IPS DF 6.9 (cell line): ENCODE measurements around the gene C1QTNF6.

ENCODE experiments used
- DNase-seq: peaks from one replicate; pipeline ENCODE4 v3.0.0-alpha.2; 2013; ENCODE audit warnings: low read depth, low spot score
- H3K27ac ChIP-seq: one replicate; pipeline ENCODE4 v1.5.1; 2013; ENCODE audit warnings: low read length, control low read depth
- H3K27me3 ChIP-seq: 2 replicates; pipeline ENCODE4 v1.6.1; 2013; ENCODE audit warnings: mild to moderate bottlenecking, low read length; ENCODE audit not compliant: control insufficient read depth, insufficient read depth
- H3K36me3 ChIP-seq: 2 replicates; pipeline ENCODE4 v1.6.1; 2013; ENCODE audit warnings: low read length; ENCODE audit not compliant: control insufficient read depth, insufficient read depth
- H3K4me1 ChIP-seq: 2 replicates; pipeline ENCODE4 v1.6.1; 2013; ENCODE audit warnings: low read length; ENCODE audit not compliant: control insufficient read depth, insufficient read depth
- H3K4me3 ChIP-seq: 2 replicates; pipeline ENCODE4 v1.5.1; 2013; ENCODE audit warnings: mild to moderate bottlenecking, low read length
- H3K9me3 ChIP-seq: 2 replicates; pipeline ENCODE4 v1.6.1; 2013; ENCODE audit warnings: low read length, inconsistent platforms; ENCODE audit not compliant: control insufficient read depth, insufficient read depth
- WGBS: extraction: QIAGEN DNeasy Blood & Tissue Kit; methylation state at CpG from one replicate; pipeline ENCODE4 v1.1.7; 2013; ENCODE audit warnings: mixed read lengths, missing lambda C conversion rate; ENCODE audit not compliant: insufficient read length, insufficient coverage; 5-methylcytosine and 5-hydroxymethylcytosine counted together

The C1QTNF6 gene

DNA sequence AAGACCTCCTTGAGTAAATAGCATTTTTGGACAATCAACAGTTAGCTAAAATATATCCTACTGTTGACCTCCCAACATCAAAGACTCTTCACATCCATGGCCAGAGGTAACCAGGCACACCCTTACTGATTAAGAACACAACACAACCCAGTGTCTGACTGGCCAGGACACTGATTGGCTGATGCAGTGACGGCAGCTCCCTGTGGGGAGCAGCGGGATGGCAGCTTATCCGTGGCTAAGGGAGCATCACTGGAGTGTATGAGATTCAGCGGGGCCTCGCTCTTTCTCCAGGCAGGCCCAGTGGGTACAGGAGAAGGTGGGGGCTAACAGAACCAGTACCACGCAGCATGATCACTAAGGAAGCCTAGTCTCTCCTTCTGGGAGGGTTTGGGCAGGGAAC lies 28.0 kb downstream of the C1QTNF6 start:
- Histone ChIP-seq H3K27ac (no peak overlapping the region), H3K4me1 (no peaks in the 10 kb centered on the region; the same call in 1 of the 2 replicates), H3K9me3 (no peaks in the 10 kb centered on the region), H3K4me3 (no peak overlapping the region), H3K36me3 (no peaks in the 10 kb centered on the region), H3K27me3 (no peaks in the 10 kb centered on the region)
- no peak for DNase-seq
- WGBS = no CpG with 5 or more reads among the region's 6 CpGs

DNA sequence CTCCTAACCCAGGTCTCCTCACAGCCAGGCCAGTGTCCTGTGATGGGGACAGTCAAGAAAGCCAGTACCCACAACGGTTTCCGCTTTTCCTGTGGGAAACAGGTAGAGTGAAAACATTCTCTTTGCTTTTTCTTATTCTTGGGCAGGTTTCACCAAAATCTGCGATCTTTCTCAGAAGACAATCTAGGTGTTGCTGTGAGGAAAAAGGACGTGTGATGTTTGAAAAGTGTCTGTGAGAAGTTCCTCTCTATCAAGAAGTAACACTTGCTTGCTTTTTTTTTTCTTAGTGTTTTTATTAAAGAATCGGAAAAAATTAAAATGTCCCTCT lies 29.1 kb downstream of the C1QTNF6 start:
- no peaks in the 10 kb centered on the region; the same call in 1 of the 2 replicates for H3K4me1 ChIP-seq
- H3K36me3 ChIP-seq = no peaks in the 10 kb centered on the region
- H3K27ac ChIP-seq = no peak overlapping the region
- no CpG with 5 or more reads among the region's 5 CpGs for WGBS
- DNase-seq = no peak
- no peak overlapping the region for H3K4me3 ChIP-seq
- no peaks in the 10 kb centered on the region for H3K9me3 ChIP-seq
- no peaks in the 10 kb centered on the region for H3K27me3 ChIP-seq

DNA sequence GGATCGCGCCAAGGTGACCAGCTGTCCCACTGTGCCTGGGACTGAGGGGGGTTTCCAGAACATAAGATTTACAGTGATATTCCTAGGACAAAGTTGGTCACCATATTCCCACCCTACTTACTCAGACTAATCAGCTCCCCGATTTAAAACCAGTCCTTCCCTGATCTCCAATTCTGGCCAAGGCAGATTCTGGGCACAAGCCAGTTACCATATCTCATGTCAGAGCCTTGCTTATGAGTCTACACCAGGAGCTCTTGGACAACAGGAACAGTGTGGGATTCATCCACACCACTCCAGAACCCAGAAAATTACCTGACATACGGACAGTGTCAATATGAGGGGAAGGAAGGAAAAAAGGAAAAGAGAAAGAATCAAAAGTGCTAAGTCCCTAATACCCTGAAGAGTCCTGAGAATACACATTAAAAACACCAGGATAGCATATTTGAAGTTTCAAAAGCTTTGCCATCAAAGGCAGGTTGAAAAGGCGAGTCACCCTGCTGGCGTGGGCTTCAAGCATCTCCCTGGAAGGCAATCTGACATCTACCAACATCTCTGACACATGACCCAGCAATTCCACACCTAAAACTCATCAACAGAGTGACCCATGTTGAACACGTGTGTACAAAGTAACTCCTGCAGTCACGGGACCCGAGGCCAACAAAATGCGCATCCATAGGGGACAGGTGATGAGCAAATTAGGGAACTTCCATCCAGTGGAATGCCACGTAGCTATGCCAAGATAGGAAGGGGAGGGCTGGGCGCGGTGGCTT lies 30.3 kb downstream of the C1QTNF6 start:
- Histone ChIP-seq H3K4me3 (no peak overlapping the region), H3K36me3 (no peaks in the 10 kb centered on the region), H3K4me1 (no peaks in the 10 kb centered on the region; the same call in 1 of the 2 replicates), H3K9me3 (no peaks in the 10 kb centered on the region), H3K27me3 (no peaks in the 10 kb centered on the region), H3K27ac (no peak overlapping the region)
- no CpG with 5 or more reads among the region's 13 CpGs for WGBS
- DNase-seq = no peak

DNA sequence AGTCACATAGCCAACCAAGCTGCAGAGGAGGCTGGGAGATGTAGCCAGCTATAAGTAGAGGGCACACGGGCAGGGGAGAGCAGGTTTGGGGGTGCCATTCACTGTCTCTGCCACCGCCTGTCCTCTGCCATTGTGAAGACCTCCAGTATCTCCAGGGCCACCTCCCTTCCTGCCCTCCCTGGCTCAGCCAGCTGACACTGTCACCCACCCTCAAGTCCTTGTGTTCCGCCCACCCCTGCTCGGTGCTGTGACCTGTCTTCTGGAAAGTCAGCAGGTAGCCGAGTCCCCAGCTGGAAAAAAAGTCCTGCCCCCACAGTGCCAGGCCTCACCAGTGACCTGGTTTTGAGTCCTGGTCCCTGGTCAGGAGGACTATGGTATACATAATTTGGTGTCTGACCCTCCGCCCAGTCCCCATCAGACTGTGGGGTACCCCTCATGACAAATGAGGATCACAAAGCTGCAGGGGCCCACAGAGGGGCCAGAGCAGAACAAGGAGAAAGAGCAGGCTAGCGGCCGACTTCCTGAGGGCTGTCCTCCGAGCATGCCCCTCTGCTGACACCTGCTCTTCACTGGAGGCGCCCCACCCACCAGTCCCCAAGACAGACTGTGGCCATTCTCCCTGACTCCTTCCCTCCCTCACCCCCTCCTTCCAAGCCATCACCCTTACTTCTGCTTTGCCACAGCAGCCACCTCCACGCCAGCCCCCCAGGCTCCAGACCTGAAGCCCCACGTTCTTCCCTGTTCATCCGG lies 31.2 kb downstream of the C1QTNF6 start:
- H3K4me3 ChIP-seq = no peak overlapping the region
- no peaks in the 10 kb centered on the region for H3K9me3 ChIP-seq
- no peak for DNase-seq
- H3K27me3 ChIP-seq = no peaks in the 10 kb centered on the region
- H3K27ac ChIP-seq = no peak overlapping the region
- no peaks in the 10 kb centered on the region for H3K36me3 ChIP-seq
- H3K4me1 ChIP-seq = no peaks in the 10 kb centered on the region; the same call in 1 of the 2 replicates
- WGBS = no CpG with 5 or more reads among the region's 13 CpGs

DNA sequence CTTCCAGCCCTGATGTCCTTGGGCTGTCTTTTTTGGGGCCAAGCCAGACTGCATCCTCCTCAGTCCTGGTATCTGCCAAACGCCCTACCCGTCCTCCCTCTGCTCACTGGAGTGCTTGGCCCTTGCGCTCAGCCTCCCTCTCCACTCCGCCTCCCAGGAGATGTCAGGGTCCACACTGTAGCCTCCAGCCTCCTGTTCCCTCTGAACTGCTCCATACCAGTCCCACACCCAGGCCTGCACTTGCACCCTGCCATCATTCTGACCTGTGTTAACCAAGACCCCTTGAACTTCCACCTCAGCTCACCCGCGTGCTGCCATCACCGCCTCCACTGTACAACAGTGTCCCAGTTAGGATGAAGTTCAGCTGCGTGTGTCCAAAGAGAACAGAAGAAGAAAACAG lies 32.1 kb downstream of the C1QTNF6 start:
- no peaks in the 10 kb centered on the region; the same call in 1 of the 2 replicates for H3K4me1 ChIP-seq
- no peaks in the 10 kb centered on the region for H3K36me3 ChIP-seq
- no peak for DNase-seq
- no peak overlapping the region for H3K27ac ChIP-seq
- no peaks in the 10 kb centered on the region for H3K27me3 ChIP-seq
- H3K9me3 ChIP-seq = no peaks in the 10 kb centered on the region
- no CpG with 5 or more reads among the region's 8 CpGs for WGBS
- no peak overlapping the region for H3K4me3 ChIP-seq

DNA sequence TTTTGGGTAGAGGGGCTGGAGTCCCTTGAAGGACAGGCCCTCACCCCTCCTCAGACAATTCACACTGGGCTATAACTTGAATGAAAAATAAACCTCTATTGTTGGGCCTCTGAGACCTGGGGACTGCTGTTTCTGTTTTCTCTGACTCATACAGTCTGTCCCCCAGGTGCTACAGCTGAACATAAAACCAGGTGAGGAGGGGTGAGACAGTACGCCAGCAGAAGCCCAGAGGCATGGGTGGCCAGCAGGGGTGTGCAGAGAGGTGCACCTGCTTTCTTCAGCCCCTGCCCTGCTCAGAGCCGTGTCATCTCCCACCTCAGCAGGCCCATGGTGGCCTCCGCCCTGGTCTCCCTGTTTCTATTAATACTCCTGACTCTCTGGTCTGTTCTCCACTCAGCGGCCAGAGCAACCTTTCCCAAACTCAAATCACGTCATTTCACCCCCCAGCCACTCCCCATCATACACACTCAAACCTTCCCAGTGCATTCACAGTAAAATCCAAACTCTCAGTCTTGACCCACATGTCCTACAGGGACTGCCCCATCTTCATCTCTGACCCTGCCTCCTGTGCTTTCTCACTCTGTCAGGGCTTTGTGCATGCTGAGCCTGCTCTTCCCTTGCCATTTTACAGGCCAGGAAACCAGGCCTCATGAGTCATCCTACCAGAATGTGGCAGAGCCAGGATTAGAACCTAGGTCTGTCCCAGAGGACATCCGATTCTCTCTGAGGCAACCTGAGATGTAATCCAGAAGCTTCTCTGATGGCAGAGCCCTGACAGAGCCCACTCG lies 32.9 kb downstream of the C1QTNF6 start:
- no peak for DNase-seq
- H3K27ac ChIP-seq = no peak overlapping the region
- no peaks in the 10 kb centered on the region; the same call in 1 of the 2 replicates for H3K4me1 ChIP-seq
- H3K36me3 ChIP-seq = no peaks in the 10 kb centered on the region
- WGBS = 100% methylated on average over 1 of the region's 7 CpGs
- no peaks in the 10 kb centered on the region for H3K27me3 ChIP-seq
- H3K9me3 ChIP-seq = no peaks in the 10 kb centered on the region
- no peak overlapping the region for H3K4me3 ChIP-seq

DNA sequence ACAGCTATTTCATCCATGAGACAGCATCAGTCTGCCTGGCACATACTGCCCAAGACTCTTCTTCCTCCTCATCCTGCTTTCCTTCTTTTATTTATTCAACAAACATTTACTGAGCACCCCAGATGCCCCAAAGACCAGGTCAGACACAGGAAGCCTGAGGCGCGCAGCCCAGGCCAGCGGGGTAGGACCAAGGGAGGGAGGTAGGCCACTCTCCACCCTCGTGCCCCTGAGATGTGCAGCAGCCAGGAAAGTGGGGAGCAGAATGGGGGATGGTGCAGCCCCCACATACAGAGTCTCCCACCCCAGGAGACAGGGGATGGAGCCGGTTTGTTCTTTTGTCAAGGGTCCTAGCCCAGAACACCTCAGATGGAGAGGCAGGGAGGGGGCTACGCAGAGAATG lies 34.1 kb downstream of the C1QTNF6 start:
- no peaks in the 10 kb centered on the region for H3K9me3 ChIP-seq
- WGBS = no CpG with 5 or more reads among the region's 6 CpGs

DNA sequence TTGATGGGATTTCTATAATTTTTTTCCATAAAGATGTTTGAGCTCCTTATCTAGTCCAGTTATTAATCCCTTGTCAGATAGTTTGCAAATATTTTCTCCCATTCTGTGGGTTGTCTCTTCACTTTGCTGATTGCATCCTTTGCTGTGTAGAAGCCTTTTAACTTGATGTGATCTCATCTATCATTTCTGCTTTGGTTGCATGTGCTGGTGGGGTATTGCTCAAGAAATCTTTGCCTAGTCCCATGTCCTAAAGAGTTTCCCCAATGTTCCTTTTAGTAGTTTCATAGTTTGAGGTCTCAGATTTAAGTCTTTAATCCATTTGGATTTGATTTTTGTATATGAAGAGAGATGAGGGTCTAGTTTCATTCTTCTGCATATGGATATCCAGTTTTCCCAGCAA lies 36.6 kb downstream of the C1QTNF6 start:
- no peak overlapping the region for H3K27ac ChIP-seq
- no peaks in the 10 kb centered on the region for H3K36me3 ChIP-seq
- peaks cover 1% of the 10 kb centered on the region; the same call in 1 of the 2 replicates for H3K4me1 ChIP-seq
- no peak for DNase-seq
- H3K27me3 ChIP-seq = no peaks in the 10 kb centered on the region
- no peaks in the 10 kb centered on the region for H3K9me3 ChIP-seq
- no peak overlapping the region for H3K4me3 ChIP-seq

More for the DNA sequence above, 34.1 kb downstream of the C1QTNF6 start:
- no peak overlapping the region for H3K27ac ChIP-seq
- no peak overlapping the region for H3K4me3 ChIP-seq
- DNase-seq = no peak
- peaks cover 1% of the 10 kb centered on the region; the same call in 1 of the 2 replicates for H3K4me1 ChIP-seq
- H3K36me3 ChIP-seq = no peaks in the 10 kb centered on the region
- H3K27me3 ChIP-seq = no peaks in the 10 kb centered on the region

GRCh38 chr22:37150701-37151100 lies 37.3 kb downstream of the C1QTNF6 start:
- Histone ChIP-seq H3K9me3 (no peaks in the 10 kb centered on the region), H3K4me3 (no peak overlapping the region), H3K36me3 (no peaks in the 10 kb centered on the region), H3K27ac (no peak overlapping the region), H3K27me3 (no peaks in the 10 kb centered on the region), H3K4me1 (peaks cover 1% of the 10 kb centered on the region; the same call in 1 of the 2 replicates)
- DNase-seq = no peak
